ENCODE measurements around the gene KATNAL1. TPM values are rescaled to one million over a fixed set of nuclear protein-coding genes. Genes with fewer than 3 reads are reported as not detected.

Gene KATNAL1
- total and polyA plus RNA-seq, 2 experiments from 2014 or later = 2.1 to 9.8 TPM

- Histone ChIP-seq H3K4me2 (no peak overlapping the region), H4K20me1 (ENCODE audit: insufficient read depth, poor library complexity, severe bottlenecking) (no peaks in the 10 kb centered on the region), H3K9me2 (replicated peaks; ENCODE audit: insufficient read depth) (no peaks in the 10 kb centered on the region), H3K36me3 (replicated peaks; ENCODE audit: insufficient read depth, low read depth) (no peaks in the 10 kb centered on the region), H3K4me1 (ENCODE audit: insufficient read depth) (peaks cover 19% of the 10 kb centered on the region), H3K4me3 (no peak overlapping the region), H3K79me2 (no peaks in the 10 kb centered on the region), H3K27me3 (no peaks in the 10 kb centered on the region), H3K27ac (no peak overlapping the region), H3K9me3 (ENCODE audit: low read depth) (no peaks in the 10 kb centered on the region), H2AFZ (no peak overlapping the region)
- TF ChIP-seq, protein P1, sequence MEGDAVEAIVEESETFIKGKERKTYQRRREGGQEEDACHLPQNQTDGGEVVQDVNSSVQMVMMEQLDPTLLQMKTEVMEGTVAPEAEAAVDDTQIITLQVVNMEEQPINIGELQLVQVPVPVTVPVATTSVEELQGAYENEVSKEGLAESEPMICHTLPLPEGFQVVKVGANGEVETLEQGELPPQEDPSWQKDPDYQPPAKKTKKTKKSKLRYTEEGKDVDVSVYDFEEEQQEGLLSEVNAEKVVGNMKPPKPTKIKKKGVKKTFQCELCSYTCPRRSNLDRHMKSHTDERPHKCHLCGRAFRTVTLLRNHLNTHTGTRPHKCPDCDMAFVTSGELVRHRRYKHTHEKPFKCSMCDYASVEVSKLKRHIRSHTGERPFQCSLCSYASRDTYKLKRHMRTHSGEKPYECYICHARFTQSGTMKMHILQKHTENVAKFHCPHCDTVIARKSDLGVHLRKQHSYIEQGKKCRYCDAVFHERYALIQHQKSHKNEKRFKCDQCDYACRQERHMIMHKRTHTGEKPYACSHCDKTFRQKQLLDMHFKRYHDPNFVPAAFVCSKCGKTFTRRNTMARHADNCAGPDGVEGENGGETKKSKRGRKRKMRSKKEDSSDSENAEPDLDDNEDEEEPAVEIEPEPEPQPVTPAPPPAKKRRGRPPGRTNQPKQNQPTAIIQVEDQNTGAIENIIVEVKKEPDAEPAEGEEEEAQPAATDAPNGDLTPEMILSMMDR (IDR thresholded peaks at IDR 0.05; ENCODE audit: poor library complexity) = no peak
- TF ChIP-seq EZH2 (IDR thresholded peaks at IDR 0.05; ENCODE audit: borderline replicate concordance) (no peak), EZH2phosphoT487 (IDR thresholded peaks at IDR 0.05; ENCODE audit: low read depth, severe bottlenecking, unreplicated experiment) (no peak)
- no peak for DNase-seq (ENCODE audit: low spot score)
- 94% methylated on average over 3 of the region's 3 CpGs for WGBS (ENCODE audit: low lambda C conversion rate, missing lambda C conversion rate)
Measured at GRCh38 chr13:30338952-30339351, 31.6 kb upstream of the KATNAL1 start.

GRCh38 chr13:30338331-30338851, 31.0 kb upstream of the KATNAL1 start:
- no peak overlapping the region for H3K4me2 ChIP-seq
- no peaks in the 10 kb centered on the region for H3K36me3 ChIP-seq (replicated peaks; ENCODE audit: insufficient read depth, low read depth)
- TF ChIP-seq, protein P1 (IDR thresholded peaks at IDR 0.05; ENCODE audit: poor library complexity) = no peak
- TF ChIP-seq EZH2 (IDR thresholded peaks at IDR 0.05; ENCODE audit: borderline replicate concordance) (no peak), EZH2phosphoT487 (IDR thresholded peaks at IDR 0.05; ENCODE audit: low read depth, severe bottlenecking, unreplicated experiment) (no peak)
- no peaks in the 10 kb centered on the region for H3K9me3 ChIP-seq (ENCODE audit: low read depth)
- H3K27me3 ChIP-seq = no peaks in the 10 kb centered on the region
- H3K79me2 ChIP-seq = no peaks in the 10 kb centered on the region
- no peaks in the 10 kb centered on the region for H3K9me2 ChIP-seq (replicated peaks; ENCODE audit: insufficient read depth)
- 79% methylated on average over 6 of the region's 6 CpGs for WGBS (ENCODE audit: low lambda C conversion rate, missing lambda C conversion rate)
- H2AFZ ChIP-seq = no peak overlapping the region
- H3K27ac ChIP-seq = no peak overlapping the region
- H3K4me1 ChIP-seq (ENCODE audit: insufficient read depth) = peaks cover 21% of the 10 kb centered on the region
- no peak for DNase-seq (ENCODE audit: low spot score)
- no peak overlapping the region for H3K4me3 ChIP-seq
- no peaks in the 10 kb centered on the region for H4K20me1 ChIP-seq (ENCODE audit: insufficient read depth, poor library complexity, severe bottlenecking)

- Histone ChIP-seq H2AFZ (no peak overlapping the region), H3K27me3 (no peaks in the 10 kb centered on the region), H3K4me3 (no peak overlapping the region), H3K4me2 (no peak overlapping the region), H3K4me1 (ENCODE audit: insufficient read depth) (peaks cover 25% of the 10 kb centered on the region), H3K79me2 (no peaks in the 10 kb centered on the region), H3K9me2 (replicated peaks; ENCODE audit: insufficient read depth) (no peaks in the 10 kb centered on the region), H4K20me1 (ENCODE audit: insufficient read depth, poor library complexity, severe bottlenecking) (no peaks in the 10 kb centered on the region), H3K36me3 (replicated peaks; ENCODE audit: insufficient read depth, low read depth) (no peaks in the 10 kb centered on the region), H3K27ac (no peak overlapping the region), H3K9me3 (ENCODE audit: low read depth) (no peaks in the 10 kb centered on the region)
- 83% methylated on average over 6 of the region's 6 CpGs for WGBS (ENCODE audit: low lambda C conversion rate, missing lambda C conversion rate)
- DNase-seq (ENCODE audit: low spot score) = no peak
- TF ChIP-seq, protein P1 (IDR thresholded peaks at IDR 0.05; ENCODE audit: poor library complexity) = no peak
Measured at GRCh38 chr13:30337061-30337610, 29.8 kb upstream of the KATNAL1 start.
